ENCODE measurements around the gene HELZ2.

GRCh38 chr20:63532449-63532971 lies 41.5 kb downstream of the HELZ2 start:
- no peak for TF ChIP-seq CTCF (IDR thresholded peaks at IDR 0.05; ENCODE audit: low read depth, low read length, poor library complexity, severe bottlenecking)
- no peak for TF ChIP-seq EZH2phosphoT487 (IDR thresholded peaks at IDR 0.05; ENCODE audit: borderline replicate concordance, low read length)

All from DOHH2 (cell line).